ENCODE results near the gene UBE4A. TPM values are rescaled to one million over a fixed set of nuclear protein-coding genes. Genes with fewer than 3 reads are reported as not detected.

Gene UBE4A, protein sequence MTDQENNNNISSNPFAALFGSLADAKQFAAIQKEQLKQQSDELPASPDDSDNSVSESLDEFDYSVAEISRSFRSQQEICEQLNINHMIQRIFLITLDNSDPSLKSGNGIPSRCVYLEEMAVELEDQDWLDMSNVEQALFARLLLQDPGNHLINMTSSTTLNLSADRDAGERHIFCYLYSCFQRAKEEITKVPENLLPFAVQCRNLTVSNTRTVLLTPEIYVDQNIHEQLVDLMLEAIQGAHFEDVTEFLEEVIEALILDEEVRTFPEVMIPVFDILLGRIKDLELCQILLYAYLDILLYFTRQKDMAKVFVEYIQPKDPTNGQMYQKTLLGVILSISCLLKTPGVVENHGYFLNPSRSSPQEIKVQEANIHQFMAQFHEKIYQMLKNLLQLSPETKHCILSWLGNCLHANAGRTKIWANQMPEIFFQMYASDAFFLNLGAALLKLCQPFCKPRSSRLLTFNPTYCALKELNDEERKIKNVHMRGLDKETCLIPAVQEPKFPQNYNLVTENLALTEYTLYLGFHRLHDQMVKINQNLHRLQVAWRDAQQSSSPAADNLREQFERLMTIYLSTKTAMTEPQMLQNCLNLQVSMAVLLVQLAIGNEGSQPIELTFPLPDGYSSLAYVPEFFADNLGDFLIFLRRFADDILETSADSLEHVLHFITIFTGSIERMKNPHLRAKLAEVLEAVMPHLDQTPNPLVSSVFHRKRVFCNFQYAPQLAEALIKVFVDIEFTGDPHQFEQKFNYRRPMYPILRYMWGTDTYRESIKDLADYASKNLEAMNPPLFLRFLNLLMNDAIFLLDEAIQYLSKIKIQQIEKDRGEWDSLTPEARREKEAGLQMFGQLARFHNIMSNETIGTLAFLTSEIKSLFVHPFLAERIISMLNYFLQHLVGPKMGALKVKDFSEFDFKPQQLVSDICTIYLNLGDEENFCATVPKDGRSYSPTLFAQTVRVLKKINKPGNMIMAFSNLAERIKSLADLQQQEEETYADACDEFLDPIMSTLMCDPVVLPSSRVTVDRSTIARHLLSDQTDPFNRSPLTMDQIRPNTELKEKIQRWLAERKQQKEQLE
- 43.4 TPM for total RNA-seq

GRCh38 chr11:118359295-118359958, at the start of gene UBE4A:
Gene UBE4A (plus strand): TSS chr11:118359600. CDS start chr11:118365081, 5,481 bp downstream.

GRCh38 chr11:118342503-118343161, 16.8 kb upstream of the UBE4A start, which contains the start of gene CD3D:
Gene CD3D (minus strand): TSS chr11:118342705. CDS start chr11:118342607, 98 bp downstream.

GRCh38 chr11:118343981-118344515, 15.4 kb upstream of the UBE4A start, which contains the start of gene CD3G:
Gene CD3G (plus strand): TSS chr11:118344344. CDS start chr11:118344424, 80 bp downstream.

GRCh38 chr11:118401151-118401879, 41.9 kb downstream of the UBE4A start, which contains the start of gene ATP5MG:
Gene ATP5MG (plus strand): TSS chr11:118401606. CDS start chr11:118401666, 60 bp downstream.

GRCh38 chr11:118435893-118436624, 76.7 kb downstream of the UBE4A start, which contains the start of gene KMT2A:
Gene KMT2A (plus strand): TSS chr11:118436492. CDS start chr11:118436513, 21 bp downstream.

Small RNAs within 50 kb of the gene (small RNA-seq; reads per million reads assigned to genes)
- gene AP001582.1 (ENCODE audit: low replicate concordance): not detected

Other genes with a start within 250 kb of the UBE4A start
- 2.0 TPM for gene SCN4B, start 206.8 kb upstream of the UBE4A start, total RNA-seq
- 3.2 TPM for gene SCN2B, start 183.0 kb upstream of the UBE4A start, total RNA-seq
- gene JAML, start 134.6 kb upstream of the UBE4A start, total RNA-seq: 11.2 TPM
- 6.2 TPM for gene MPZL3, start 107.2 kb upstream of the UBE4A start, total RNA-seq
- gene MPZL2, start 95.3 kb upstream of the UBE4A start, total RNA-seq: 16.9 TPM
- gene CD3E, start 54.9 kb upstream of the UBE4A start, total RNA-seq: 0.82 TPM
- gene CD3D, start 16.9 kb upstream of the UBE4A start, total RNA-seq: 1.4 TPM
- 0.47 TPM for gene CD3G, start 15.3 kb upstream of the UBE4A start, total RNA-seq
- gene ATP5MG, start 42.0 kb downstream of the UBE4A start, total RNA-seq: 85.7 TPM
- 85.0 TPM for gene KMT2A, start 76.9 kb downstream of the UBE4A start, total RNA-seq
- gene TTC36, start 167.9 kb downstream of the UBE4A start, total RNA-seq: 4.2 TPM
- gene TMEM25, start 171.6 kb downstream of the UBE4A start, total RNA-seq: 27.9 TPM
- 24.8 TPM for gene IFT46, start 206.3 kb downstream of the UBE4A start, total RNA-seq
- gene ARCN1, start 212.8 kb downstream of the UBE4A start, total RNA-seq: 84.5 TPM
- gene PHLDB1, start 248.0 kb downstream of the UBE4A start, total RNA-seq: 116 TPM